ENCODE measurements around the gene TLK1. TPM values are rescaled to one million over a fixed set of nuclear protein-coding genes. Genes with fewer than 3 reads are reported as not detected.
A peak's percentile ranks its signal among the peaks of the same experiment; 100 is the strongest.

The TLK1 gene
- total and polyA plus RNA-seq, 9 of the 15 experiments (the other 6 are each of a cell fraction or from before 2014, with no cell fraction given), result 20.2 to 101 (median 40.5) TPM

DNA sequence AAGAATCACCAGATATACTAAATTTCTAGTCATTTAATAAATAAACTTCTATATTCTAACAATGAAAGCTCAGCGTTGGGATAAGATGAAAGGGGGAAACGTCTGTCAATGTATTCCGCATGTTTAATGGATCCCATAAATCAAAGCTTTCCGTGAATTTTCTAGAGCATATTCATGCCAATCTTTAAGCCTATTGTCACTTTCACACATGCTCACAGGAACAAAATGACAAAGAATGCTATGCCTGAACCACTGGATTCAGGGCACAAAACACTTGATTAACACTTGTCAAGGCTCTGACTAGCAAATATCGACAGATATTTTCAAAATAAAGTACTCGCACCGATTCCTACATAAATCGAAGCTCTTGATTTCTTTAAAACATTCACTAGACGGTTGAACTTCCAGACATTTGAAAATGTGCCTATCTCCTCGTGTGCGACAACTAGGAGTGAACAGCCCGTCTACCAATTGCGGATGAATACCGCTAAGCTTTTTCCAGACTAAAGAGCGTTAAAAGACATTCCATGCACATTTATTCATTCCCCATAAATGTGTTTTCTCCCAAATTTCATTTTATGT, 1.8 kb downstream of the TLK1 start (continued):
- TF ChIP-seq, protein P1, sequence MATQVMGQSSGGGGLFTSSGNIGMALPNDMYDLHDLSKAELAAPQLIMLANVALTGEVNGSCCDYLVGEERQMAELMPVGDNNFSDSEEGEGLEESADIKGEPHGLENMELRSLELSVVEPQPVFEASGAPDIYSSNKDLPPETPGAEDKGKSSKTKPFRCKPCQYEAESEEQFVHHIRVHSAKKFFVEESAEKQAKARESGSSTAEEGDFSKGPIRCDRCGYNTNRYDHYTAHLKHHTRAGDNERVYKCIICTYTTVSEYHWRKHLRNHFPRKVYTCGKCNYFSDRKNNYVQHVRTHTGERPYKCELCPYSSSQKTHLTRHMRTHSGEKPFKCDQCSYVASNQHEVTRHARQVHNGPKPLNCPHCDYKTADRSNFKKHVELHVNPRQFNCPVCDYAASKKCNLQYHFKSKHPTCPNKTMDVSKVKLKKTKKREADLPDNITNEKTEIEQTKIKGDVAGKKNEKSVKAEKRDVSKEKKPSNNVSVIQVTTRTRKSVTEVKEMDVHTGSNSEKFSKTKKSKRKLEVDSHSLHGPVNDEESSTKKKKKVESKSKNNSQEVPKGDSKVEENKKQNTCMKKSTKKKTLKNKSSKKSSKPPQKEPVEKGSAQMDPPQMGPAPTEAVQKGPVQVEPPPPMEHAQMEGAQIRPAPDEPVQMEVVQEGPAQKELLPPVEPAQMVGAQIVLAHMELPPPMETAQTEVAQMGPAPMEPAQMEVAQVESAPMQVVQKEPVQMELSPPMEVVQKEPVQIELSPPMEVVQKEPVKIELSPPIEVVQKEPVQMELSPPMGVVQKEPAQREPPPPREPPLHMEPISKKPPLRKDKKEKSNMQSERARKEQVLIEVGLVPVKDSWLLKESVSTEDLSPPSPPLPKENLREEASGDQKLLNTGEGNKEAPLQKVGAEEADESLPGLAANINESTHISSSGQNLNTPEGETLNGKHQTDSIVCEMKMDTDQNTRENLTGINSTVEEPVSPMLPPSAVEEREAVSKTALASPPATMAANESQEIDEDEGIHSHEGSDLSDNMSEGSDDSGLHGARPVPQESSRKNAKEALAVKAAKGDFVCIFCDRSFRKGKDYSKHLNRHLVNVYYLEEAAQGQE (IDR thresholded peaks at IDR 0.05; ENCODE audit: borderline replicate concordance), result no peak
- TF ChIP-seq, protein P1 (CRISPR knock-in tag; IDR thresholded peaks at IDR 0.05; ENCODE audit: low read depth), result no peak
- no peak for TF ChIP-seq NR2C2 (CRISPR knock-in tag; IDR thresholded peaks at IDR 0.05)
- TF ChIP-seq NR2C2 (tag; IDR thresholded peaks at IDR 0.05), result no peak
- TF ChIP-seq KLF1 (tag; IDR thresholded peaks at IDR 0.05), result no peak
- TF ChIP-seq KDM2B (CRISPR knock-in tag; IDR thresholded peaks at IDR 0.05), result no peak
- no peak for TF ChIP-seq BRF1 (IDR thresholded peaks at IDR 0.05; ENCODE audit: borderline replicate concordance, extremely low read depth, insufficient read length)
- no peak for TF ChIP-seq HDAC3 (IDR thresholded peaks at IDR 0.05; ENCODE audit: borderline replicate concordance, partially characterized antibody)
- TF ChIP-seq NFE2 (IDR thresholded peaks at IDR 0.05; ENCODE audit: low read depth), result no peak
- TF ChIP-seq THRAP3 (IDR thresholded peaks at IDR 0.05; ENCODE audit: borderline replicate concordance), result no peak
- no peak for TF ChIP-seq ZNF551 (CRISPR knock-in tag; IDR thresholded peaks at IDR 0.05)
- no peak for TF ChIP-seq STAG1 (CRISPR knock-in tag; IDR thresholded peaks at IDR 0.05; ENCODE audit: borderline replicate concordance)
- TF ChIP-seq, protein P2, sequence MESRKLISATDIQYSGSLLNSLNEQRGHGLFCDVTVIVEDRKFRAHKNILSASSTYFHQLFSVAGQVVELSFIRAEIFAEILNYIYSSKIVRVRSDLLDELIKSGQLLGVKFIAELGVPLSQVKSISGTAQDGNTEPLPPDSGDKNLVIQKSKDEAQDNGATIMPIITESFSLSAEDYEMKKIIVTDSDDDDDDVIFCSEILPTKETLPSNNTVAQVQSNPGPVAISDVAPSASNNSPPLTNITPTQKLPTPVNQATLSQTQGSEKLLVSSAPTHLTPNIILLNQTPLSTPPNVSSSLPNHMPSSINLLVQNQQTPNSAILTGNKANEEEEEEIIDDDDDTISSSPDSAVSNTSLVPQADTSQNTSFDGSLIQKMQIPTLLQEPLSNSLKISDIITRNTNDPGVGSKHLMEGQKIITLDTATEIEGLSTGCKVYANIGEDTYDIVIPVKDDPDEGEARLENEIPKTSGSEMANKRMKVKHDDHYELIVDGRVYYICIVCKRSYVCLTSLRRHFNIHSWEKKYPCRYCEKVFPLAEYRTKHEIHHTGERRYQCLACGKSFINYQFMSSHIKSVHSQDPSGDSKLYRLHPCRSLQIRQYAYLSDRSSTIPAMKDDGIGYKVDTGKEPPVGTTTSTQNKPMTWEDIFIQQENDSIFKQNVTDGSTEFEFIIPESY (CRISPR knock-in tag; IDR thresholded peaks at IDR 0.05), result no peak
- TF ChIP-seq EP400 (IDR thresholded peaks at IDR 0.05), result peak; percentile 53; the same call in 1 of the 2 replicates
- no peak for TF ChIP-seq TCF3 (CRISPR knock-in tag; IDR thresholded peaks at IDR 0.05)
- TF ChIP-seq EHMT2 (IDR thresholded peaks at IDR 0.05), result no peak
- 0 out of 2 replicates have a peak, but pooled peaks have one; percentile 38 for TF ChIP-seq ZNF76 (CRISPR knock-in tag; IDR thresholded peaks at IDR 0.05; ENCODE audit: borderline replicate concordance)
- TF ChIP-seq PYGO2 (tag; IDR thresholded peaks at IDR 0.05), result no peak
- TF ChIP-seq CSDE1 (IDR thresholded peaks at IDR 0.05), result no peak
- TF ChIP-seq ZNF445 (CRISPR knock-in tag; IDR thresholded peaks at IDR 0.05; ENCODE audit: low read depth), result 0 out of 2 replicates have a peak, but pooled peaks have one; percentile 24

Measured in K562 (cell line).